Progenitor cell of endocrine pancreas (in vitro differentiated cells): ENCODE data around the gene RUSF1. TPM values are rescaled to one million over a fixed set of nuclear protein-coding genes. Genes with fewer than 3 reads are reported as not detected.

Experiments used
- DNase-seq: peaks from one replicate; pipeline ENCODE4 v3.0.0; 2021; ENCODE audit warnings: low spot score; ENCODE audit not compliant: unreplicated experiment
- H3K27ac Mint-ChIP-seq: 2 replicates; pipeline ENCODE4 v1.8.0; 2021; ENCODE audit warnings: mild to moderate bottlenecking, moderate library complexity, mixed read lengths
- H3K27me3 Mint-ChIP-seq: 2 replicates; pipeline ENCODE4 v1.8.0; 2021; ENCODE audit warnings: mixed read lengths
- H3K36me3 Mint-ChIP-seq: 2 replicates; pipeline ENCODE4 v1.8.0; 2022; ENCODE audit warnings: mixed read lengths; ENCODE audit not compliant: insufficient read depth
- H3K4me1 Mint-ChIP-seq: 2 replicates; pipeline ENCODE4 v1.8.0; 2021; ENCODE audit warnings: low read depth, mixed read lengths
- H3K4me3 Mint-ChIP-seq: 2 replicates; pipeline ENCODE4 v1.8.0; 2021; ENCODE audit warnings: low read depth, mild to moderate bottlenecking, moderate library complexity, mixed read lengths
- H3K9me3 Mint-ChIP-seq: 2 replicates; pipeline ENCODE4 v1.8.0; 2021; ENCODE audit warnings: low read depth, mixed read lengths
- CTCF ChIP-seq: fragments of 200-600 bp; sonication (generic); IDR thresholded peaks from one replicate; pipeline ENCODE4 v1.5.0; 2021; ENCODE audit warnings: antibody characterized with exemption, mild to moderate bottlenecking; ENCODE audit not compliant: unreplicated experiment
- total RNA-seq: library from RNA; stranded (reverse); gene quantifications from 2 replicates; pipeline ENCODE4 v1.2.1, GENCODE V29; 2021

RUSF1 gene
- total RNA-seq, 1 donor from 2014 or later = 65.1 TPM

DNA sequence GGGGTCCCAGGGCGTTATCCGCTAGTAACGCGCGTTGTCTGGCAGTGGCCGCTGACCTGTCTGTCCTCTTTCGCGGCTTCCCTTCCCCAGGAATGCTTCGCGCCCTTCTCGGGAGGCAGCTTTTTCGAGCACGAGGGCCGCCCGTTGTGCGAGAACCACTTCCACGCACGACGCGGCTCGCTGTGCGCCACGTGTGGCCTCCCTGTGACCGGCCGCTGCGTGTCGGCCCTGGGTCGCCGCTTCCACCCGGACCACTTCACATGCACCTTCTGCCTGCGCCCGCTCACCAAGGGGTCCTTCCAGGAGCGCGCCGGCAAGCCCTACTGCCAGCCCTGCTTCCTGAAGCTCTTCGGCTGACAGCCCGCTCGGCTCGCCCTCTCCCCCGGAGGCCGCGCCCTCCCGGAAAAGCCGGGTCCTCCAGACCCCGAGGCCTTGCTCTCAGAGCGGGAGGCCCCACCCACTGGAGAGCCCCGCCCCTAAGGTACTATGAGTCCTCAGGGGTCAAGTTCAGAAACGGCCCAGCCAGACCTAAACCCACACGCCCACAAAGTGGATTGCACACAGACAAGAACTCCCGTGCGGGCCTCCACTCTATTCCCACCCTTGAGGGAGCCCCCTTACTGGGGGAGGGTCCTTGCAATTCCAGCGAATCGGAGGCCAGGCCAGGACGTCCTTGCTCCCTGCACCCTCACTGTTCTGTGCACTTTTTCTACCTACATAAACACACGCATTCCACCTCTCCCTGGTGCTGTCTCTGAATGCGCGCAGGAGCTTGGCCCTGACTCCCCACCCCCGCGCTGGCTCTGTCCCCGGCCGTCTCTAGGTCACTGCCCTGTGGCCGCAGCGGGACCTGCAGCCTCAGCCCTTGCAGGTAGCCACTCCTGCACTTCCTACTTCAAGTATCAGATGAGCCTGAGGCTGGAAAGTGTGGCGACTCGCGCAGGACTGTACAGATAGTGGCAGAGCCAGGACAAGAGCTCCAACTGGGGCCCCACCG is 30.7 kb downstream of the RUSF1 start:
- no peaks in the 10 kb centered on the region for H3K36me3 Mint-ChIP-seq
- H3K27me3 Mint-ChIP-seq = peaks cover 65% of the 10 kb centered on the region
- TF ChIP-seq CTCF = peak; percentile 63
- H3K4me3 Mint-ChIP-seq = peak overlapping the region; percentile 76
- peaks cover 14% of the 10 kb centered on the region for H3K4me1 Mint-ChIP-seq
- H3K9me3 Mint-ChIP-seq = no peaks in the 10 kb centered on the region
- DNase-seq = peak; percentile 67
- H3K27ac Mint-ChIP-seq = peak overlapping the region; percentile 95

GRCh38 chr16:31476303-31477219 is 31.6 kb downstream of the RUSF1 start:
- peaks cover 63% of the 10 kb centered on the region for H3K27me3 Mint-ChIP-seq
- H3K36me3 Mint-ChIP-seq = no peaks in the 10 kb centered on the region

GRCh38 chr16:31475946-31476302 is 32.3 kb downstream of the RUSF1 start:
- peaks cover 17% of the 10 kb centered on the region for H3K4me1 Mint-ChIP-seq

More at GRCh38 chr16:31476303-31477219, 31.6 kb downstream of the RUSF1 start:
- TF ChIP-seq CTCF = no peak
- Mint-ChIP-seq H3K4me3 (peak overlapping the region; percentile 76), H3K4me1 (peaks cover 17% of the 10 kb centered on the region), H3K27ac (no peak overlapping the region), H3K9me3 (no peaks in the 10 kb centered on the region)
- DNase-seq = peak; percentile 49

GRCh38 chr16:31474773-31475738 is 33.1 kb downstream of the RUSF1 start:
- no peak for TF ChIP-seq CTCF
- H3K36me3 Mint-ChIP-seq = no peaks in the 10 kb centered on the region
- no peaks in the 10 kb centered on the region for H3K9me3 Mint-ChIP-seq
- peaks cover 17% of the 10 kb centered on the region for H3K4me1 Mint-ChIP-seq
- no peak overlapping the region for H3K27ac Mint-ChIP-seq
- H3K4me3 Mint-ChIP-seq = no peak overlapping the region
- peaks cover 63% of the 10 kb centered on the region for H3K27me3 Mint-ChIP-seq
- DNase-seq = no peak

More at GRCh38 chr16:31475946-31476302, 32.3 kb downstream of the RUSF1 start:
- Mint-ChIP-seq H3K27ac (no peak overlapping the region), H3K27me3 (peaks cover 63% of the 10 kb centered on the region), H3K36me3 (no peaks in the 10 kb centered on the region), H3K4me3 (peak overlapping the region; percentile 71), H3K9me3 (no peaks in the 10 kb centered on the region)
- no peak for TF ChIP-seq CTCF
- DNase-seq = no peak
